HG03442 (cell line): Measurements from ENCODE around the gene SHC2.
"Not testable (repeated sequence)": the region's sequence is repeated elsewhere in the genome, so short reads cannot be mapped to it uniquely, and the experiment has no call there.

Experiments used
- ATAC-seq: cut with Tn5 transposase; IDR thresholded peaks from one replicate; pipeline ENCODE4 v1.9.1; 2021; ENCODE audit warnings: mild to moderate bottlenecking, moderate library complexity; ENCODE audit not compliant: unreplicated experiment

The SHC2 gene

GRCh38 chr19:391207-391557 lies 69.7 kb downstream of the SHC2 start:
- ATAC-seq = no peak

DNA sequence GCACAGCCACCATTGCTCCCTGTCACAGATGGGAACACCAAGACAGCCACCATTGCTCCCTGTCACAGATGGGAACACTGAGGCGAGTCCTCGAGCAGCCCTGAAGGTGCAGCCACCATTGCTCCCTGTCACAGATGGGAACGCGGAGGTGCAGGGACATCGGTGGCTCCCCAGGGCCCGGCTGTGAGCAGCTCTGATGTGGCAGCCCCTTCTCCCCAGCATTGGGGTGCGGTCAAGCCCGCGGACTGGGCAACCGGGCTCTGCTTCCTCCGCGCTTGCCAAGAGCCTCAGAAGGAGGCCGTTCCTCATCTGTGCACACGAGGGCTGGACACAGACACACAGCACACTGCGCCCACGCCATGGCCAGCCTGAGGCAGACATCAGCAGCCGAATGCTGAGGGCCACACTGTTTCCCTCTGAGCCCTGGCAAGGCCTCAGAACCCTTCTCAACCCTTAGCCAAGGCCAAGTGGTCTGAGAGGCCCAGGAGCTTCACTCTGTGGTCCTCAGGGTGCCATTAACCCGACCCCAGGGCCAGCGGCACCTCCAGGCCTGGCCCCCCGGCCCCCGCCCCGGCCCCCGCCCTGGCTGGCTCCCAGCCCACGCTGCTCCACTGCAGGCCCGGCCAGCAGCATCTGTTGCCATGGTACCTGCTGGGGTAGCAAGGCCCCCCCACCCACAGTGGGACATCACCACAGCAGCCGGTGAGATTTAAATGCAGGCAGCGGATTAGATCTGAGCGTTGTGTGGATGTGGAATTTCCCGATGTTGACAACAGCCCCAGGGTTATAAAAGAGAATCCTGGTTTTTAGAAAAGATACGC lies 70.2 kb downstream of the SHC2 start:
- no peak for ATAC-seq

GRCh38 chr19:389935-390289 lies 70.9 kb downstream of the SHC2 start:
- ATAC-seq = no peak

DNA sequence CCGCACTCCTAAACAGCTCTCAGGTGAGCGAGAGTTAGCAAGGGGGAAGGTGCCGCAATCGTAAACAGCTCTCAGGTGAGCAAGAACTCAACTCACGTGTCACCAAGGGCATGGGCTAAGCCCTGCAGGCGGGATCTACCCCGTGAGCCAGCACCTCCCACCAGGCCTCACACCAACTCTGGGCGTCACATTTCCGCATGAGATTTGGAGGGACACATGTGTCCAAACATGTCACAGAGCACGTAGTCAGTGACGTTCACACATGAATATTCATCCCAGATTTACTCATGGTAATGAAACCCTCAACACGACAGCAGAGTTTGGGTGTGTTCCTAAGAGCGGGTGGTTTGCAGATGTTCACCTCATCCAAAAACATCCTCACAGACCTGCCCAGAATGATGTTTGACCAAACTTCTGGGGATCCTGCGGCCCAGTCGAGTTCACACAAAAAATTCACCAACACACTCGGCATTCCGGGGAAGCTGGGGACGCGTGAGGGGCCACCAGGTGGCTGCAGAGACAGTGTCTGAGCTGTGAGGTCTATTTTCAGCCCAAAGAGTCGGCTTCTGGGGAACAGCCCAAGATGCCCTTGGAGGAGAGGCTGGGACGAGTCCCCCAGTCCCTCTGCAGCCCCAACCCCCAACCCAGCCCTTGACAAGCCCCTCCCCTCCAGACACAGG lies 71.4 kb downstream of the SHC2 start:
- ATAC-seq = no peak

DNA sequence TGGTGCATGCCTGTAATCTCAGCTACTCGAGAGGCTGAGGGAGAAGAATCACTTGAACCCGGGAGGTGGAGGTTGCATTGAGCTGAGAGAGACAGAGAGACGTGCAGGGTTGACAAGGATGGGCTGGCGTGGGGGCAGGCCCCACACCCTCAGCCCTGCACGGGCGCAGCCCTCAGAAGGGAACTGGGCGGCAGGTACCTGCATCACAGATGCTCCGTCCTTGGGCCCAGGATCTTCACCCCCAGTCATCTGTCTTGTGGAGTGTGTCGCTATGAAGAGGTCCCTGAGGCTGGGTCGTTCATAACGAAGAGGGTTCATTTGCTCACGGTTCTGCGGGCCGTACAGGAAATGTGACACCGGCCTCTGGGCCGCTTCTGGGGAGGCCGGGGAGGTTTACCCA lies 72.1 kb downstream of the SHC2 start:
- no peak for ATAC-seq

- ATAC-seq = no peak
Measured at GRCh38 chr19:387777-388176, 73.1 kb downstream of the SHC2 start.

DNA sequence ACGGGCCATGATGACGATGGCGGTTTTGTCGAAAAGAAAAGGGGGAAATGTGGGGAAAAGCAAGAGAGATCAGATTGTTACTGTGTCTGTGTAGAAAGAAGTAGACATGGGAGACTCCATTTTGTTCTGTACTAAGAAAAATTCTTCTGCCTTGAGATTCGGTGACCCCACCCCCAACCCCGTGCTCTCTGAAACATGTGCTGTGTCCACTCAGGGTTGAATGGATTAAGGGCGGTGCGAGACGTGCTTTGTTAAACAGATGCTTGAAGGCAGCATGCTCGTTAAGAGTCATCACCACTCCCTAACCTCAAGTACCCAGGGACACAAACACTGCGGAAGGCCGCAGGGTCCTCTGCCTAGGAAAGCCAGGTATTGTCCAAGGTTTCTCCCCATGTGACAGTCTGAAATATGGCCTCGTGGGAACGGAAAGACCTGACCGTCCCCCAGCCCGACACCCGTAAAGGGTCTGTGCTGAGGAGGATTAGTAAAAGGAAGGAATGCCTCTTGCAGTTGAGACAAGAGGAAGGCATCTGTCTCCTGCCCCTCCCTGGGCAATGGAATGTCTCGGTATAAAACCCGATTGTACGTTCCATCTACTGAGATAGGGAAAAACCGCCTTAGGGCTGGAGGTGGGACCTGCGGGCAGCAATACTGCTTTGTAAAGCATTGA lies 74.1 kb downstream of the SHC2 start:
- ATAC-seq = not testable (repeated sequence)

- not testable (repeated sequence) for ATAC-seq
Measured at GRCh38 chr19:386189-386588, 74.6 kb downstream of the SHC2 start.

- no peak for ATAC-seq
Measured at GRCh38 chr19:384799-385169, 76.0 kb downstream of the SHC2 start.

DNA sequence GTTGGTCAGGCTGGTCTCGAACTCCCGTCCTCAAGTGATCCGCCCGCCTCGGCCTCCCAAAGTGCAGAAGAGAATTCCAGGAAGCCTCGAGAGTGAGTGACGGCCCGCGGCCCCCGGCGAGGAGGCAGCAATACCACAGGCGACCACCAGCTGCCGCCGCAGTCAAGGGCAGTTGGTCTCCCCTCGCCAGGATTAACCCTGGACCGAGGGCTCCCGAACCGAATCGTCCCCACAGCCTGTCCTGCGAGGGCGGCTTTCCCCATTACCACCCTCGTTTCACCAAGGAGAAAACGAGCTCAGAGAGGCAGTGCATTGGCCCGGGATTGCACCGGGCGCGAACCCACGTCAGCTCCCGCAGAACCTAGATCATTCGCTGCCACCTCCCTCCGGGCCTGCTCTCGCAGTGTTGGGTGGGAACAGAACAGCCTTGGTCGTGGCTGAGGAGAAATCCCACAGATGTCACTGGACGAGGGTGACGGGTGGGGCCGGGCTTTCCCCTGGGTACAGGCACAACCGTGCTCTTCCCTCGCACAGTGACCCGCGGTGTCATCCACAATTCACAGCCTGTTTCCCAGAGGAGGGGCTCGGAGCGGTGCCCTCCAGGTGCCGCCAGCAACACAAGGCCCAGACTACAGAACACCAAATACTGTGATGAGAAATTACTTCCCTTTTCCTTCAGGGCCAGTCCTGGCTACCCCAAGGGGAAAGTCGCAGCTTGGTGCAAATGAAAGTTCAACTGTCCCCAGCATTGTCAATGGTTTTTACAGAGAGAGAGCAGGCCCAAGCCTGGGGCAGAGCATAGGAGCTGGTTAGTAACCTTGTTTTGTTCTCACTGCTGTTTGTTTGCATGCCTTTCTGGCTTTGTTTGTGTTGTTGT lies 76.7 kb downstream of the SHC2 start:
- ATAC-seq = no peak

- ATAC-seq = no peak
Measured at GRCh38 chr19:383040-383439, 77.8 kb downstream of the SHC2 start.

DNA sequence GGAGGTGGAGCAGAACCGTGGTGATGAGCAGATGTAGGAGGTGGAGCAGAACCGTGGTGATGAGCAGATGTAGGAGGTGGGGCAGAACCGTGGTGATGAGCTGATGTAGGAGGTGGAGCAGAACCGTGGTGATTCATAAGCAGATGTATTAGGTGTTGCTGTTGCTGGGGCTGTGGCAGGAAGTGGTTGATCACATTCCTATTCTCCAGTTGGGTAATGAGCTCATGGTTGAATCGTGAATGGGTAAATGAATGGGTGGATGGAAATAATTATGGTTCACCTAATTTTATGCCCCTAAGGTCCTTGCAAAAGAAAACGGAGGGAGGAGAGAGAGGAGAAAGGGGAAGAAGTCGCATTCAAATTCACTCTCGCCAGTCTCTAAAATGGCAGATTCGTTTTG lies 78.3 kb downstream of the SHC2 start:
- peak; percentile 67 for ATAC-seq

DNA sequence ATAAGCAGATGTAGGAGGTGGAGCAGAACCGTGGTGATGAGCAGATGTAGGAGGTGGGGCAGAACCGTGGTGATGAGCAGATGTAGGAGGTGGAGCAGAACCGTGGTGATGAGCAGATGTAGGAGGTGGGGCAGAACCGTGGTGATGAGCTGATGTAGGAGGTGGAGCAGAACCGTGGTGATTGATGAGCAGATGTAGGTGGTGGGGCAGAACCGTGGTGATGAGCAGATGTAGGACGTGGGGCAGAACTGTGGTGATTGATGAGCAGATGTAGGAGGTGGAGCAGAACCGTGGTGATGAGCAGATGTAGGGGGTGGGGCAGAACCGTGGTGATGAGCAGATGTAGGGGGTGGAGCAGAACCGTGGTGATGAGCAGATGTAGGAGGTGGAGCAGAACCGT lies 78.9 kb downstream of the SHC2 start:
- not testable (repeated sequence) for ATAC-seq

- not testable (repeated sequence) for ATAC-seq
Measured at GRCh38 chr19:380618-381219, 80.1 kb downstream of the SHC2 start.

- no peak for ATAC-seq
Measured at GRCh38 chr19:379796-380195, 81.0 kb downstream of the SHC2 start.

- ATAC-seq = no peak
Measured at GRCh38 chr19:378706-379105, 82.1 kb downstream of the SHC2 start.

- no peak for ATAC-seq
Measured at GRCh38 chr19:377801-378581, 82.8 kb downstream of the SHC2 start.

DNA sequence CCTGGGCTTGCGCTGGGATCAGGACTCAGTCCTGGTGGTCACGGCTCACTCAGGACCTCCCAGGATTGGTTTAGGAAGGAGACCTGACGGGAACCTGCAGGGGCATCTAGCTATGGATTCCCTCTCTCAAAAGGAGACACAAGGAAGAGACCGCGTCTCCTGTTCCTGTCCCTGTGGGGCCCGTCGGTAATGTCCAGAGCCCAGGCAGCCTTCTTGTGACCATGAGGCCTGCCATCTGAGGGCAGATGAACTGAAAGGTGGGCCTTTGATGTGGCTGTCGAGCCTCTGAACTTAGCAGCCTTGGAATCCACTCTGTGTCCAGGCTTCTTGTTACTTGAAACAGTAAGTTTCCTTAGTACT lies 84.7 kb downstream of the SHC2 start:
- ATAC-seq = no peak

DNA sequence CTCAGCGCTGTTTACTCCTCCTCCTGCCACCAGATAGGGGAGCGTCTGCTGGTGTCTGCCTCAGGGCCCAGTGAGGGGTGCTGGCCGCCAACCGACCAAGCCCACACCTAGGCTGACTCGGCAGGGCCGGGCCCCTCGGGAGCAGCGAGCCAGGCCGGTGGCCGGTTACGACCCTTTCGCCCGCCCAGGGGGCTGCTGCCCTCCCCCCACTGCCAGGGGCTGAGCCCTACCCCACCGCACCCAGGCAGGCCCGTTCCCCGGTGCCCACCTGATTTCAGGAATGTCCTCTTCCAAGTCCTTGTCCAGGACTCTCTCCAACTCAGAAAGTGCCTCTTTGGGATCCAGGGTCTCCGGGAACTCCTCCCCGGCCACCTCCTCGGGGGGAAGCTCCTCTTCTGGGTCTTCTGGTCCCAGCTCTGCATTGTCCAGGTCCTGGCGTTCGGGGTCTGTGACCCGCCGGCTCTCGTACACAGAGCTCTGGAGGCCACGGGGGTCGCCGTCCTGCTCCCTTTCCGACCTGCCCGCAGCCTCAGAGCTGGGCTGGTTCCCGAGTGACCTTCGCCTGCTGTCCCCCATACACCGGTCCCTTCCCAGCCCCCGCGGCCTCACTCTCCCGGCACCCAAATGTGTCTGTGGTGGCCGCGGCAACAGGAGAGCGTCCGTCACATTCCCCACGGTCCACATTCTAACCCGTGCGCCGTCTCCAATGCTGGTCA lies 85.3 kb downstream of the SHC2 start:
- ATAC-seq = no peak

DNA sequence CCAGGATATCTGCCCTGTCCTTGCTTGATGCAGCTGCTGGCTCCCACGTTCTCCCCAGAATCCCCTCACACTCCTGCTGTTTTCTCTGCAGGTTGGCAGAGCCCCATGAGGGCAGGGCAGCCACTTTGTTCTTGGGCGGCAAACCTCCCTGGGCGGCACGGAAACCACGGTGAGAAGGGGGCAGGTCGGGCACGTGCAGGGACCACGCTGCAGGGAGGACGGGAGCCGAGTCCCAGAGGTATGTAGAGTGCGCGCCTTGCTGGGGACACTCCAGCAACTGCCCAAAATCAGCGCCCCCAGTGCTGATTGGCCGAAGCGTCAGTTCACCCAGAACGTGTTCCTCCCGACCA lies 86.0 kb downstream of the SHC2 start:
- ATAC-seq = no peak
